H1 (cell line): ENCODE results near the gene RFPL1. TPM values are rescaled to one million over a fixed set of nuclear protein-coding genes. Genes with fewer than 3 reads are reported as not detected.

Source experiments
- CTCF ChIA-PET: fragments of 300-600 bp; sonication (Branson Sonifier 250); formaldehyde crosslinking; loops from one replicate; lab custom pipeline; 2021; ENCODE audit not compliant: partially characterized antibody; lab: Charles Lee
- POLR2A ChIA-PET: fragments of 300-600 bp; sonication (Branson Sonifier 250); formaldehyde crosslinking; loops from one replicate; lab custom pipeline; 2021; ENCODE audit warnings: inconsistent platforms; ENCODE audit not compliant: partially characterized antibody; lab: Charles Lee
- DNase-seq, 2 experiments: peaks; one replicate each; pipeline versions ENCODE4 v3.0.0 to v3.0.0-alpha.2; 2010 to 2022; ENCODE audit warnings: low spot score in 2 of 2, low read depth in 1 of 2, mixed read lengths in 1 of 2
- FAIRE-seq: peaks from 2 replicates; lab custom pipeline; 2011; peaks lifted over from hg19 to GRCh38; lab: Jason Lieb, UNC
- H2AFZ ChIP-seq: 2 replicates; pipeline ENCODE4 v1.8.1; 2012; ENCODE audit warnings: low read length, inconsistent platforms
- H2AK5ac ChIP-seq: 2 replicates; pipeline ENCODE4 v1.6.1; 2013; ENCODE audit warnings: low read depth, low read length
- H2BK120ac ChIP-seq: replicated peaks from 2 replicates; pipeline ENCODE3; 2013; ENCODE audit warnings: low read depth, low read length, inconsistent platforms
- H2BK12ac ChIP-seq: 2 replicates; pipeline ENCODE4 v1.6.1; 2013; ENCODE audit warnings: low read depth, low read length
- H2BK15ac ChIP-seq: 2 replicates; pipeline ENCODE4 v1.6.1; 2013; ENCODE audit warnings: low read length
- H2BK20ac ChIP-seq: 2 replicates; pipeline ENCODE4 v1.6.1; 2013; ENCODE audit warnings: low read length
- H2BK5ac ChIP-seq: 2 replicates; pipeline ENCODE4 v1.6.1; 2013; ENCODE audit warnings: low read depth, low read length
- H3K14ac ChIP-seq: 2 replicates; pipeline ENCODE4 v1.6.1; 2013; ENCODE audit warnings: inconsistent platforms; ENCODE audit not compliant: insufficient read length
- H3K18ac ChIP-seq: 2 replicates; pipeline ENCODE4 v1.6.1; 2013; ENCODE audit warnings: low read length; ENCODE audit errors: extremely low read depth
- H3K23ac ChIP-seq: 2 replicates; pipeline ENCODE4 v1.6.1; 2013; ENCODE audit warnings: inconsistent platforms; ENCODE audit not compliant: insufficient read length
- H3K23me2 ChIP-seq: 2 replicates; pipeline ENCODE4 v1.6.1; 2013; ENCODE audit warnings: low read depth, low read length
- H3K27ac ChIP-seq: 2 replicates; pipeline ENCODE4 v1.6.1; 2011; ENCODE audit warnings: low read depth, low read length, inconsistent platforms
- H3K27me3 ChIP-seq, 4 experiments: replicated peaks in 1 of 4; 1 replicate in 1 of 4; 2 replicates in 3 of 4; pipeline versions ENCODE4 v1.6.1 to v1.8.1; 2011 to 2013; ENCODE audit warnings: low read length in 3 of 4, mild to moderate bottlenecking in 3 of 4, inconsistent platforms in 2 of 4, mixed read lengths in 2 of 4, moderate library complexity in 1 of 4; ENCODE audit not compliant: control insufficient read depth in 3 of 4, insufficient read depth in 3 of 4; ENCODE audit errors: extremely low read depth in 1 of 4
- H3K36me3 ChIP-seq, 4 experiments: 2 replicates each; pipeline versions ENCODE4 v1.6.1 to v1.8.1; 2011 to 2013; ENCODE audit warnings: mild to moderate bottlenecking in 4 of 4, low read length in 3 of 4, moderate library complexity in 2 of 4, control low read depth in 1 of 4, inconsistent platforms in 1 of 4; ENCODE audit not compliant: insufficient read depth in 4 of 4, control insufficient read depth in 2 of 4
- H3K4ac ChIP-seq: replicated peaks from 2 replicates; pipeline ENCODE3; 2013; ENCODE audit warnings: low read length, low read depth, mixed read lengths, inconsistent platforms; ENCODE audit not compliant: insufficient read length
- H3K4me1 ChIP-seq, 4 experiments: replicated peaks in 1 of 4; 1 replicate in 1 of 4; 2 replicates in 3 of 4; pipeline versions ENCODE4 v1.6.1 to v1.8.1; 2011 to 2013; ENCODE audit warnings: low read length in 3 of 4, inconsistent platforms in 2 of 4, mixed read lengths in 1 of 4; ENCODE audit not compliant: insufficient read depth in 4 of 4, control insufficient read depth in 3 of 4
- H3K4me2 ChIP-seq, 2 experiments: 2 replicates each; pipeline versions ENCODE4 v1.6.1 to v1.8.1; 2011 to 2013; ENCODE audit warnings: low read depth in 2 of 2, low read length in 2 of 2, control low read depth in 1 of 2, inconsistent platforms in 1 of 2, mild to moderate bottlenecking in 1 of 2; ENCODE audit not compliant: insufficient read depth in 1 of 2
- H3K4me3 ChIP-seq, 4 experiments: fragments of 200-600, 300-600 bp in 1 of 4; sonication (generic), shearing (Covaris generic), sonication (Bioruptor Twin) in 1 of 4; 2 replicates each; pipeline versions ENCODE4 v1.5.1 to v1.8.1; 2011 to 2016; ENCODE audit warnings: low read length in 4 of 4, low read depth in 3 of 4, control low read depth in 2 of 4, inconsistent platforms in 2 of 4, mild to moderate bottlenecking in 2 of 4, mixed read lengths in 1 of 4, moderate library complexity in 1 of 4; ENCODE audit not compliant: insufficient read depth in 2 of 4; ENCODE audit errors: extremely low read depth in 1 of 4
- H3K56ac ChIP-seq: replicated peaks from 2 replicates; pipeline ENCODE3; 2013; ENCODE audit warnings: low read depth, mild to moderate bottlenecking, mixed read lengths, low read length, inconsistent platforms; ENCODE audit not compliant: insufficient read length
- H3K79me1 ChIP-seq: 2 replicates; pipeline ENCODE4 v1.6.1; 2013; ENCODE audit warnings: low read depth, low read length, control low read depth
- H3K79me2 ChIP-seq, 2 experiments: 2 replicates each; pipeline versions ENCODE4 v1.6.1 to v1.8.1; 2012 to 2013; ENCODE audit warnings: low read length in 2 of 2, mild to moderate bottlenecking in 2 of 2, inconsistent platforms in 1 of 2; ENCODE audit not compliant: insufficient read depth in 2 of 2, control insufficient read depth in 1 of 2
- H3K9ac ChIP-seq, 4 experiments: replicated peaks in 1 of 4; 1 replicate in 1 of 4; 2 replicates in 3 of 4; pipeline versions ENCODE4 v1.6.1 to v1.8.1; 2011 to 2013; ENCODE audit warnings: low read depth in 3 of 4, low read length in 3 of 4, control low read depth in 2 of 4, mild to moderate bottlenecking in 2 of 4, moderate library complexity in 2 of 4, inconsistent platforms in 1 of 4; ENCODE audit errors: extremely low read depth in 1 of 4
- H3K9me3 ChIP-seq, 2 experiments: 2 replicates each; pipeline versions ENCODE4 v1.6.1 to v1.8.1; 2012 to 2013; ENCODE audit warnings: mild to moderate bottlenecking in 2 of 2, moderate library complexity in 2 of 2, control low read depth in 1 of 2, inconsistent platforms in 1 of 2, low read depth in 1 of 2, low read length in 1 of 2, mixed read lengths in 1 of 2; ENCODE audit not compliant: insufficient read depth in 2 of 2
- H4K20me1 ChIP-seq, 2 experiments: replicated peaks in 1 of 2; 2 replicates each; pipeline versions ENCODE3 to v1.8.1; 2011 to 2013; ENCODE audit warnings: inconsistent platforms in 2 of 2, low read length in 2 of 2, mild to moderate bottlenecking in 1 of 2; ENCODE audit not compliant: insufficient read depth in 2 of 2, control insufficient read depth in 1 of 2
- H4K5ac ChIP-seq: 2 replicates; pipeline ENCODE4 v1.6.1; 2013; ENCODE audit warnings: low read length, low read depth, mixed read lengths, inconsistent platforms; ENCODE audit not compliant: insufficient read length
- H4K8ac ChIP-seq: 2 replicates; pipeline ENCODE4 v1.8.0; 2013; ENCODE audit warnings: mild to moderate bottlenecking, moderate library complexity, low read length, inconsistent platforms; ENCODE audit not compliant: insufficient read depth; ENCODE audit errors: extremely low read depth
- H4K91ac ChIP-seq: replicated peaks from 2 replicates; pipeline ENCODE3; 2013; ENCODE audit warnings: low read length, mixed read lengths, inconsistent platforms; ENCODE audit not compliant: insufficient read length
- BACH1 ChIP-seq: IDR thresholded peaks from 2 replicates; pipeline ENCODE4 v1.6.1; 2012; ENCODE audit warnings: low read length, improper control_type of control experiment
- HDAC6 ChIP-seq: IDR thresholded peaks from one replicate; pipeline ENCODE4 v1.7.1; 2012; ENCODE audit warnings: low read depth, mild to moderate bottlenecking, inconsistent platforms, low read length, moderate library complexity
- JUN ChIP-seq: IDR thresholded peaks from 2 replicates; pipeline ENCODE4 v1.6.1; 2011; ENCODE audit warnings: low read depth, mild to moderate bottlenecking, improper control_type of control experiment, low read length
- JUND ChIP-seq: IDR thresholded peaks from 2 replicates; pipeline ENCODE4 v1.6.1; 2011; ENCODE audit warnings: mild to moderate bottlenecking, improper control_type of control experiment, low read length
- KDM1A ChIP-seq: fragments of 200-600, 300-600 bp; sonication (generic); IDR thresholded peaks from 2 replicates; pipeline ENCODE4 v1.7.1; 2016; ENCODE audit warnings: mild to moderate bottlenecking, low read length, borderline replicate concordance
- PHF8 ChIP-seq: fragments of 200-600 bp; sonication (generic); conservative IDR thresholded peaks from 2 replicates; pipeline ENCODE4 v1.7.1; 2012; ENCODE audit warnings: low read depth, mild to moderate bottlenecking, inconsistent platforms, low read length, moderate library complexity
- SIN3A ChIP-seq, 2 experiments: IDR thresholded peaks in 1 of 2; conservative IDR thresholded peaks in 1 of 2; 2 replicates each; pipeline ENCODE4 v1.6.1; 2011 to 2012; ENCODE audit warnings: low read length in 2 of 2, improper control_type of control experiment in 1 of 2, low read depth in 1 of 2, mild to moderate bottlenecking in 1 of 2
- TAF1 ChIP-seq: IDR thresholded peaks from 2 replicates; pipeline ENCODE4 v1.6.1; 2011; ENCODE audit warnings: mild to moderate bottlenecking, low read depth, low read length
- ZNF274 ChIP-seq: IDR thresholded peaks from 2 replicates; pipeline ENCODE4 v1.7.0; 2012; ENCODE audit warnings: low read length, borderline replicate concordance; ENCODE audit errors: extremely low read depth
- WGBS, 2 experiments: shearing (Covaris generic) in 1 of 2; methylation state at CpG; one replicate each; pipeline versions ENCODE4 v1.1.6 to v1.1.7; 2013 to 2015; ENCODE audit warnings: low lambda C conversion rate in 2 of 2, mixed read lengths in 2 of 2, inconsistent platforms in 1 of 2, low coverage in 1 of 2, missing lambda C conversion rate in 1 of 2; ENCODE audit not compliant: insufficient replicate concordance in 2 of 2, insufficient coverage in 1 of 2, insufficient read length in 1 of 2; ENCODE audit errors: extremely low coverage in 1 of 2, missing lambda C conversion rate in 1 of 2; 5-methylcytosine and 5-hydroxymethylcytosine counted together
- polyA plus RNA-seq, 7 experiments: library from polyadenylated mRNA; depleted of rRNA in 3 of 7; stranded (reverse) in 5 of 7; unstranded in 2 of 7; fragments of >200 nt in 5 of 7; fragments of 200-250 nt in 2 of 7; gene quantifications; 1 replicate in 5 of 7; 2 replicates in 1 of 7; 4 replicates in 1 of 7; pipeline versions ENCODE4 v1.2.1 to v1.2.3, GENCODE V29; 2011 to 2013; ENCODE audit warnings: missing spikeins in 2 of 7, mixed read lengths in 2 of 7
- total RNA-seq: library from RNA; stranded (reverse); fragmentation: NEBNext Ultra II Directional; extraction: Animal tissue kit (Norgen Biotek cat#: 25700); gene quantifications from 2 replicates; pipeline ENCODE4 v1.2.1, GENCODE V29; 2021

RFPL1 gene
- total and polyA plus RNA-seq, 2 of the 8 experiments (the other 6 are each of a cell fraction or from before 2014, with no cell fraction given), result not detected

GRCh38 chr22:29485448-29485847 lies 47.1 kb downstream of the RFPL1 start:
- Histone ChIP-seq H3K23me2 (peaks cover 10% of the 10 kb centered on the region; the same call in 1 of the 2 replicates), H2AFZ (no peak overlapping the region), H3K79me1 (no peaks in the 10 kb centered on the region), H2BK12ac (no peak overlapping the region), H2BK120ac (no peak overlapping the region), H2BK15ac (no peak overlapping the region), H4K91ac (no peak overlapping the region), H3K18ac (no peak overlapping the region), H4K8ac (no peak overlapping the region), H4K20me1 (peaks cover 2 to 5% of the 10 kb centered on the region in 2 experiments), H3K56ac (no peak overlapping the region), H2BK20ac (no peak overlapping the region), H3K4ac (no peak overlapping the region), H3K27me3 (peaks cover 7 to 23% (median 21%) of the 10 kb centered on the region in 4 experiments), H3K9me3 (peaks cover 0 to 7% of the 10 kb centered on the region in 2 experiments; a peak in 2 of 4 replicates), H3K14ac (no peak overlapping the region), H3K4me3 (no peak overlapping the region), H3K23ac (no peak overlapping the region), H3K79me2 (no peaks in the 10 kb centered on the region), H3K9ac (no peak overlapping the region), H3K27ac (no peak overlapping the region), H3K4me2 (no peak overlapping the region), H3K4me1 (peaks cover 7 to 13% (median 7%) of the 10 kb centered on the region in 4 experiments), H3K36me3 (peaks cover 0 to 9% (median 3%) of the 10 kb centered on the region in 4 experiments; a peak in 4 of 8 replicates), H2AK5ac (no peak overlapping the region), H4K5ac (no peak overlapping the region), H2BK5ac (no peak overlapping the region)
- ChIA-PET POLR2A (interaction anchor here (1.0 to 1.8 kb wide), 3 partner anchors 10 to 32 kb away, joined by 3 to 4 read pairs (median 3); no protein-coding TSS in a partner anchor), CTCF (interaction anchor here (0.6 to 6.2 kb wide), 5 partner anchors 15 to 1434 kb away, joined by 3 to 42 read pairs (median 4); no protein-coding TSS in a partner anchor)
- TF ChIP-seq HDAC6, result no peak
- TF ChIP-seq BACH1, result no peak
- TF ChIP-seq PHF8, result no peak
- TF ChIP-seq SIN3A (conservative IDR thresholded peaks at IDR 0.05 in 1 of 2, IDR thresholded peaks at IDR 0.05 in 1 of 2; ENCODE audit: low read depth in 1 of 2, low read length in 2 of 2), result no peak
- no peak for TF ChIP-seq JUN
- TF ChIP-seq ZNF274, result no peak
- TF ChIP-seq KDM1A, result no peak
- TF ChIP-seq JUND, result no peak
- TF ChIP-seq TAF1, result no peak
- 96% methylated on average over 8 of the region's 8 CpGs; no CpG with 5 or more reads in 1 of the 2 experiments for WGBS, 2 experiments
- no peak for FAIRE-seq
- no peak for DNase-seq
